OCI-LY7 (cell line): ENCODE measurements around the gene MAPK13.

Source experiments
- EZH2phosphoT487 ChIP-seq: fragments of 200-600 bp; sonication (generic); IDR thresholded peaks from 2 replicates; pipeline ENCODE4 v1.6.1; 2018; ENCODE audit warnings: low read depth, borderline replicate concordance, mild to moderate bottlenecking, mixed run types, antibody characterized with exemption, low read length, moderate library complexity, mixed read lengths
- TF ChIP-seq, protein P1 (sequence below): fragments of 200-600 bp; sonication (generic); conservative IDR thresholded peaks from 2 replicates; pipeline ENCODE4 v1.5.1; 2014; ENCODE audit warnings: mild to moderate bottlenecking, antibody characterized with exemption, low read length, moderate library complexity, mixed read lengths

DNA sequence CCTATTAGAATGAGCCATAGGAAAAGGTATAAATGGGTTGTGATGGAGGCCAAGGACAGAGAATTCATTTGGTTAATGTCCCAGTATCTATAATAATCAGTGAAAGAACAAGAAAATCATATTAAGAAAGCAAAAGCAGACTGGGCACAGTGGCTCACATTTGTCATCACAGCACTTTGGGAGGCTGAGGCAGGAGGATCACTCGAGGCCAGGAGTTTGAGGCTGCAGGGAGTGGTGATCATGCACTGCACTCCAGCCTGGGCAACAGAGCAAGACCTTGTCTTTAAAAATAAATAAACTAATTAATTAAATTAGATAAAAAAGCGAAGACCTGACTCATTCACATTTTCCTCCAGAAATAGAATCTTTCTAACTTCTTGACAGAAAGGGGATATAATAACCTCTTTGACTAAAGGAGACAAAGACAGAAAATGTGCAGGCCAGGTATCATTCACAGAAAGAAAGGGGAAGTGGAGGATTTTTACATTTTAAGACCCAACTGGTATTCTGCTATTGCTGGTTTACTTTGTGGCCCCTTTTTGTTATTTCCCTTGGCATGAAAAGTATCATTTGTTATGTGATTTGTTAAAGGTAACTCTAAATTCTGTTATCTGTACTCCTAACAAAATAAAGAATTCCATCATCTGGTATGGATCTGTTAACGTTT is 31.9 kb upstream of the MAPK13 start:
- TF ChIP-seq, protein P1, sequence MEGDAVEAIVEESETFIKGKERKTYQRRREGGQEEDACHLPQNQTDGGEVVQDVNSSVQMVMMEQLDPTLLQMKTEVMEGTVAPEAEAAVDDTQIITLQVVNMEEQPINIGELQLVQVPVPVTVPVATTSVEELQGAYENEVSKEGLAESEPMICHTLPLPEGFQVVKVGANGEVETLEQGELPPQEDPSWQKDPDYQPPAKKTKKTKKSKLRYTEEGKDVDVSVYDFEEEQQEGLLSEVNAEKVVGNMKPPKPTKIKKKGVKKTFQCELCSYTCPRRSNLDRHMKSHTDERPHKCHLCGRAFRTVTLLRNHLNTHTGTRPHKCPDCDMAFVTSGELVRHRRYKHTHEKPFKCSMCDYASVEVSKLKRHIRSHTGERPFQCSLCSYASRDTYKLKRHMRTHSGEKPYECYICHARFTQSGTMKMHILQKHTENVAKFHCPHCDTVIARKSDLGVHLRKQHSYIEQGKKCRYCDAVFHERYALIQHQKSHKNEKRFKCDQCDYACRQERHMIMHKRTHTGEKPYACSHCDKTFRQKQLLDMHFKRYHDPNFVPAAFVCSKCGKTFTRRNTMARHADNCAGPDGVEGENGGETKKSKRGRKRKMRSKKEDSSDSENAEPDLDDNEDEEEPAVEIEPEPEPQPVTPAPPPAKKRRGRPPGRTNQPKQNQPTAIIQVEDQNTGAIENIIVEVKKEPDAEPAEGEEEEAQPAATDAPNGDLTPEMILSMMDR: no peak
- no peak for TF ChIP-seq EZH2phosphoT487
